Hepatocyte (in vitro differentiated cells): ENCODE measurements around the gene PARP1. TPM values are rescaled to one million over a fixed set of nuclear protein-coding genes. Genes with fewer than 3 reads are reported as not detected.

Source experiments
- DNase-seq: peaks from one replicate; pipeline ENCODE4 v3.0.0-alpha.2; 2016; ENCODE audit warnings: low spot score
- H2AFZ ChIP-seq: fragments of 200-600 bp; sonication (generic); 2 replicates; pipeline ENCODE4 v1.6.0; 2016; ENCODE audit warnings: antibody characterized with exemption, mild to moderate bottlenecking
- H3K27ac ChIP-seq: fragments of 200-600 bp; sonication (generic); 2 replicates; pipeline ENCODE4 v1.5.1; 2016; ENCODE audit warnings: mild to moderate bottlenecking
- H3K27me3 ChIP-seq: fragments of 200-600 bp; sonication (generic); 2 replicates; pipeline ENCODE4 v1.6.1; 2016
- H3K36me3 ChIP-seq: fragments of 200-600 bp; sonication (generic); replicated peaks from 2 replicates; pipeline ENCODE4 v1.5.1; 2016; ENCODE audit warnings: low read depth; ENCODE audit not compliant: insufficient read depth
- H3K4me1 ChIP-seq: fragments of 200-600 bp; sonication (generic); 2 replicates; pipeline ENCODE4 v1.5.1; 2016; ENCODE audit warnings: mild to moderate bottlenecking, moderate library complexity; ENCODE audit not compliant: insufficient read depth
- H3K4me2 ChIP-seq: fragments of 200-600 bp; sonication (generic); 2 replicates; pipeline ENCODE4 v1.6.0; 2016
- H3K4me3 ChIP-seq: fragments of 200-600 bp; sonication (generic); 2 replicates; pipeline ENCODE4 v1.5.1; 2016; ENCODE audit warnings: mild to moderate bottlenecking
- H3K79me2 ChIP-seq: fragments of 200-600 bp; sonication (generic); 2 replicates; pipeline ENCODE4 v1.6.0; 2017; ENCODE audit warnings: mild to moderate bottlenecking
- H3K9me2 ChIP-seq: fragments of 200-600 bp; sonication (generic); replicated peaks from 2 replicates; pipeline ENCODE4 v1.6.0; 2017; ENCODE audit warnings: mild to moderate bottlenecking; ENCODE audit not compliant: insufficient read depth
- H3K9me3 ChIP-seq: fragments of 200-600 bp; sonication (generic); 2 replicates; pipeline ENCODE4 v1.5.1; 2016; ENCODE audit warnings: low read depth, mild to moderate bottlenecking
- H4K20me1 ChIP-seq: fragments of 200-600 bp; sonication (generic); 2 replicates; pipeline ENCODE4 v1.6.0; 2016; ENCODE audit warnings: mild to moderate bottlenecking; ENCODE audit not compliant: insufficient read depth, poor library complexity, severe bottlenecking
- EZH2 ChIP-seq: fragments of 200-600 bp; sonication (generic); IDR thresholded peaks from 2 replicates; pipeline ENCODE4 v1.6.1; 2016; ENCODE audit warnings: antibody characterized with exemption, mild to moderate bottlenecking, borderline replicate concordance
- EZH2phosphoT487 ChIP-seq: fragments of 200-600 bp; sonication (generic); IDR thresholded peaks from one replicate; pipeline ENCODE4 v1.6.1; 2018; ENCODE audit warnings: antibody characterized with exemption, mild to moderate bottlenecking, low read depth, moderate library complexity; ENCODE audit not compliant: unreplicated experiment, severe bottlenecking
- WGBS: methylation state at CpG from one replicate; pipeline ENCODE4 v1.1.6; 2016; ENCODE audit warnings: low lambda C conversion rate; ENCODE audit errors: missing lambda C conversion rate; 5-methylcytosine and 5-hydroxymethylcytosine counted together
- polyA plus RNA-seq: library from polyadenylated mRNA; unstranded; fragments of >200 nt; fragmentation: Nextera tagmentation; extraction: Ambion mirVana; gene quantifications from 2 replicates; pipeline ENCODE4 v1.2.1, GENCODE V29; 2016
- total RNA-seq: library from RNA; depleted of rRNA; stranded (reverse); fragments of >200 nt; gene quantifications from 2 replicates; pipeline ENCODE4 v1.2.3, GENCODE V29; 2014
- TF ChIP-seq, protein P1 (sequence below): fragments of 200-600 bp; sonication (generic); IDR thresholded peaks from 2 replicates; pipeline ENCODE4 v1.5.1; 2016; ENCODE audit warnings: antibody characterized with exemption, mild to moderate bottlenecking; ENCODE audit not compliant: poor library complexity

The PARP1 gene
- total and polyA plus RNA-seq, 2 experiments from 2014 or later = 59.7 to 93.0 TPM

DNA sequence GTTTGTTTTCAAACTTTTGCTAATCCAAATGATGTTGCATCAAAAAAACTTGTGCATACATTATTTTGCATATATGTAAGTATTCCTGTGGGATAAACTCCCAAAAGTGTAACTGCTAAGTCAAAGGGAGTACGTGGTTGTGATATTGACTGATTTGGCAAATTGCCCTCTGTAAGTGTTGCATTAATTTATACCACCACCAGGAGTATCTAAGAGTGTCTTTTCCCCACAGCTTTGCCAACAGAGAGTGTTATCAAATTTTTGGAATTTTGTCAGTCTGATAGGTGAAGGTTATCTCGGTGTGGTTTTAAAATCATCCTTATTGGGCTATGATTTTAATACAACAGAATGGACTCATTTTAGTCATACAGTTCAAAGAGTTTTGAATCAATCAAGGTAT is 30.1 kb upstream of the PARP1 start:
- no peaks in the 10 kb centered on the region for H3K36me3 ChIP-seq
- H2AFZ ChIP-seq = no peak overlapping the region
- no peaks in the 10 kb centered on the region for H4K20me1 ChIP-seq
- H3K79me2 ChIP-seq = no peaks in the 10 kb centered on the region
- H3K9me3 ChIP-seq = no peaks in the 10 kb centered on the region
- H3K27me3 ChIP-seq = no peaks in the 10 kb centered on the region
- H3K4me1 ChIP-seq = no peaks in the 10 kb centered on the region
- no peak overlapping the region for H3K4me3 ChIP-seq
- TF ChIP-seq EZH2 (no peak), EZH2phosphoT487 (no peak)
- TF ChIP-seq, protein P1, sequence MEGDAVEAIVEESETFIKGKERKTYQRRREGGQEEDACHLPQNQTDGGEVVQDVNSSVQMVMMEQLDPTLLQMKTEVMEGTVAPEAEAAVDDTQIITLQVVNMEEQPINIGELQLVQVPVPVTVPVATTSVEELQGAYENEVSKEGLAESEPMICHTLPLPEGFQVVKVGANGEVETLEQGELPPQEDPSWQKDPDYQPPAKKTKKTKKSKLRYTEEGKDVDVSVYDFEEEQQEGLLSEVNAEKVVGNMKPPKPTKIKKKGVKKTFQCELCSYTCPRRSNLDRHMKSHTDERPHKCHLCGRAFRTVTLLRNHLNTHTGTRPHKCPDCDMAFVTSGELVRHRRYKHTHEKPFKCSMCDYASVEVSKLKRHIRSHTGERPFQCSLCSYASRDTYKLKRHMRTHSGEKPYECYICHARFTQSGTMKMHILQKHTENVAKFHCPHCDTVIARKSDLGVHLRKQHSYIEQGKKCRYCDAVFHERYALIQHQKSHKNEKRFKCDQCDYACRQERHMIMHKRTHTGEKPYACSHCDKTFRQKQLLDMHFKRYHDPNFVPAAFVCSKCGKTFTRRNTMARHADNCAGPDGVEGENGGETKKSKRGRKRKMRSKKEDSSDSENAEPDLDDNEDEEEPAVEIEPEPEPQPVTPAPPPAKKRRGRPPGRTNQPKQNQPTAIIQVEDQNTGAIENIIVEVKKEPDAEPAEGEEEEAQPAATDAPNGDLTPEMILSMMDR = no peak
- DNase-seq = no peak
- WGBS = 89% methylated on average over 2 of the region's 2 CpGs
- H3K27ac ChIP-seq = no peak overlapping the region
- H3K9me2 ChIP-seq = no peaks in the 10 kb centered on the region
- H3K4me2 ChIP-seq = no peak overlapping the region

DNA sequence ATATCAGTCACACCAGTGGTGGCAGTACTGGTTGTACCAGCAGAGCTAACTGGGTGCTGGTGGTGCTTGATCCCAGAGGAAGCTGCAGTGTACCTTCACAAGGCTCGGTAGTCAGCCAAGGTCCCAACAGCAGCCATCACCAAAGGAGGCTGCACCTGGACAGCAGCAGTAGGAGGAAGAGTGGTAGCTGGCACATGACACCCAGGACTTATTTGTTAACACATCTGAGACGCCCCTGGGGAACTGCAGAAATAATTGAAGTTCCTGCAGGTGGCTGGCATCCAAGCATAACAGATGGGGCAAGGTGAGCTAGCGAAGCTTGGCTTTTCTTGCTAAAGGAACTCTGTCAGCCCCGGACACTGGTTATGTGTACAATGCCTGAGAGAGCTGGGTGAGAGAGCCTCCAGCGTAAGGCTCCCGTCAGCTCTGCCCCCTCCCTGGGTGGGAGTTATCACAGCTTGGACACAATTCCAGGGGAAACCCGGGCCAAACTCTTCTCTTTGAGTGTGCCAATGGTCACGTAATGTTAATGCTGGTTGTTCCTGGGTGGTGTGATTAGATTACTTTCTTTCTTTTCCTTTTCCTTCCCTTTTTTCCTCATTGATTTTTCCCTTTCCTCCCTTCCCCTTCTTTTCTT is 29.1 kb upstream of the PARP1 start:
- 73% methylated on average over 8 of the region's 8 CpGs for WGBS

DNA sequence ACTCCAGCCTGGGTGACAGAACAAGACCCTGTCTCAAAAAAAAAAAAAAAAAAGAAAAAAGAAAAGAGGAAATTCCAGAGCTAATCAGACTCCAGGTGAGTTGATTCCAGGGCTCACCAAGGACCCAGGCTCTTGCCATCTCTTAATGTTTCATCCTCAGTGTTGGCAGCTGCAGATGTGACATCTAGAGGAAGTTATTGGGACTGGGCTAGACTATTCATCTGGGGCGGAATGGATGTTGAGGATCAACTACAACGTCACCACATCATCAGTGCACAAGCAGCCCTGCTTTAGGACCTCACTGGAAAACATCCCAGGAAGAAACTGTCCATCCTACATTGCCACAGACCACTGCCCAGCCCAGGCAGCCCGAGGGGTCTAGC is 28.6 kb upstream of the PARP1 start:
- TF ChIP-seq EZH2 (no peak), EZH2phosphoT487 (no peak)
- TF ChIP-seq, protein P1 = no peak
- no peak overlapping the region for H3K4me3 ChIP-seq
- no peaks in the 10 kb centered on the region for H3K4me1 ChIP-seq
- no peak overlapping the region for H2AFZ ChIP-seq
- no peaks in the 10 kb centered on the region for H3K27me3 ChIP-seq
- no peaks in the 10 kb centered on the region for H3K9me2 ChIP-seq
- no peak overlapping the region for H3K4me2 ChIP-seq
- H3K79me2 ChIP-seq = no peaks in the 10 kb centered on the region
- no peaks in the 10 kb centered on the region for H3K36me3 ChIP-seq
- no peaks in the 10 kb centered on the region for H3K9me3 ChIP-seq
- no peak overlapping the region for H3K27ac ChIP-seq
- WGBS = 81% methylated on average over 3 of the region's 3 CpGs
- DNase-seq = no peak
- H4K20me1 ChIP-seq = no peaks in the 10 kb centered on the region

More for the DNA sequence above, 29.1 kb upstream of the PARP1 start:
- Histone ChIP-seq H3K4me3 (no peak overlapping the region), H2AFZ (no peak overlapping the region), H3K79me2 (no peaks in the 10 kb centered on the region), H3K27ac (no peak overlapping the region), H3K9me2 (no peaks in the 10 kb centered on the region), H3K36me3 (no peaks in the 10 kb centered on the region), H4K20me1 (no peaks in the 10 kb centered on the region), H3K27me3 (no peaks in the 10 kb centered on the region), H3K4me2 (no peak overlapping the region), H3K4me1 (no peaks in the 10 kb centered on the region), H3K9me3 (no peaks in the 10 kb centered on the region)
- no peak for DNase-seq
- TF ChIP-seq, protein P1 = no peak
- TF ChIP-seq EZH2phosphoT487 (no peak), EZH2 (no peak)

DNA sequence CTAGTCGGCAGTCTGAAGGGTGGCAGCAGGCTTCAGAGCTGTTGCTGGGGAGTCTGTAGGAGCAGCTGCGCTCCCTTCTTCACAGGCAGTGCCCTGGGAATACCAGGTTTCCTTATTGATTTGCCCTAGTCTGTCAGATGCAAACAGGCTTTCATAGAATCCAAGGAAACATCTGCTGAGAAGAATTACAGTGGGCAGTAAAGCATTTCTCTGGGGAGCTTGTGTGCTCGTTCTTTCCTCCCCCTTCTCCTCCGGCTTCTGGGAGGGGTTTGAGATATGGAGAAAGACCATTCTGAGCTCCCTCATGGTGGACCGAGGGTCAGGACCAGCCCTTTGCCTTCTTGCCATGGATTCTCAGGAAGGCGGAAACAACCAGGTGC is 25.4 kb upstream of the PARP1 start:
- 81% methylated on average over 6 of the region's 6 CpGs for WGBS
- Histone ChIP-seq H3K27ac (no peak overlapping the region), H2AFZ (no peak overlapping the region), H3K79me2 (no peaks in the 10 kb centered on the region), H3K4me3 (no peak overlapping the region), H3K9me2 (no peaks in the 10 kb centered on the region), H3K27me3 (no peaks in the 10 kb centered on the region), H3K4me2 (no peak overlapping the region), H3K36me3 (no peaks in the 10 kb centered on the region), H3K4me1 (no peaks in the 10 kb centered on the region), H4K20me1 (no peaks in the 10 kb centered on the region), H3K9me3 (no peaks in the 10 kb centered on the region)
- TF ChIP-seq EZH2phosphoT487 = no peak
- TF ChIP-seq, protein P1 = no peak
- TF ChIP-seq EZH2 = no peak
- DNase-seq = no peak
